Activated CD8-positive, alpha-beta memory T cell treated with anti-CD3 and anti-CD28 coated beads for 48 hours (primary cell): Measurements from ENCODE around the gene PHYH.
"Not testable (repeated sequence)": the region's sequence is repeated elsewhere in the genome, so short reads cannot be mapped to it uniquely, and the experiment has no call there.

Experiments
- DNase-seq, 3 experiments: peaks; one replicate each; pipeline ENCODE4 v3.0.0-alpha.2; 2020; ENCODE audit warnings: low read depth in 2 of 3, low spot score in 2 of 3

The PHYH gene

GRCh38 chr10:13276146-13276545, 23.7 kb downstream of the PHYH start:
- not testable (repeated sequence) for DNase-seq

DNA sequence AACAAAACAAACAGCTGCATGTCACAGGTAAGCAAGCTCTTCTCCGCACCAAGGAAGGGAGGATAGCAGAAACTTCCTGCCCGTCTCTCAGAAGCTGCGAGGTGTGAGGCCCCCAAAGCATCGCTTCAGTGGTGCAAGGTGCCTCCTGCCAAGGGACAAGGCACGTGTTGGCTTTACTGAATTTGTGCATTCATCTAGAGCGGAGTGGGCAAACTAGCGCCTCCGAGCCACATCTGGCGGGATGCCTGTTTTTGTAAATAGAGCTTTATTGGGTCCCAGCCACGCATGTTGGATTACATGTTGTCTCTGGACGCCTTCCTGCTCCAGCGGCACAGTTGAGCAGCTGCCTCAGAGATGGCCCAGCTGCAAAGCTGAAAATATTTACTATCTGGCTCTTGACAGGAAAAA, 27.7 kb downstream of the PHYH start:
- no peak for DNase-seq

DNA sequence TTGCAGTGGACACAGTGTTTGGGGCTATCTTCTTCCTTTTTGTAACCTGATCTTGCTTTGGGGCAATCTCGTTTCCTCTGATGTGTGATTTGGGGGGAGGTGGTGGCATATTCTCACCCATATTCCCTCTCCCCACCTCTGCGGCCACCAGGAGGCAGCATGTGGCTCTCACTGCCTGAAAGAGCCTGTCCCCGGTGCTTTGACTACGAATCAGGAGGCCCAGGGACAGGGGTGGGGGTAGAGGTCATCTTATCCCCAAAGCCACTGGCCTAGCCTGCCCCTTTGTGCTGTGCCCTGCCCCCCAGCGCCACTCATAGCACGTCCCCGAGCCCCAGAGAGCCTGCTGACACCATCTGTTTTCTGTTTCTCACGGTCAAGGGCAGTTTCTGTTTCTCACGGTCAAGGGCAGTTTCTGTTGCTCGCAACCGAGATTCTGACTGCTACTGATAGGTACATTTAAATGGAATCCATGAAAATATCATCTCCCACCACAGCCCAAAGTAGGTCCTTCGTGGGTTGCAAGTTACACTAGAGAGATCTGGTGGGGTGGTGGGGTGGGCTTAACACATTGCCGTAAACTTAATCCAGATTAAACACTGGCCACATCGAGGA, 28.2 kb downstream of the PHYH start:
- peak in 2 of 3 experiments; percentile 3 to 12 for DNase-seq

DNA sequence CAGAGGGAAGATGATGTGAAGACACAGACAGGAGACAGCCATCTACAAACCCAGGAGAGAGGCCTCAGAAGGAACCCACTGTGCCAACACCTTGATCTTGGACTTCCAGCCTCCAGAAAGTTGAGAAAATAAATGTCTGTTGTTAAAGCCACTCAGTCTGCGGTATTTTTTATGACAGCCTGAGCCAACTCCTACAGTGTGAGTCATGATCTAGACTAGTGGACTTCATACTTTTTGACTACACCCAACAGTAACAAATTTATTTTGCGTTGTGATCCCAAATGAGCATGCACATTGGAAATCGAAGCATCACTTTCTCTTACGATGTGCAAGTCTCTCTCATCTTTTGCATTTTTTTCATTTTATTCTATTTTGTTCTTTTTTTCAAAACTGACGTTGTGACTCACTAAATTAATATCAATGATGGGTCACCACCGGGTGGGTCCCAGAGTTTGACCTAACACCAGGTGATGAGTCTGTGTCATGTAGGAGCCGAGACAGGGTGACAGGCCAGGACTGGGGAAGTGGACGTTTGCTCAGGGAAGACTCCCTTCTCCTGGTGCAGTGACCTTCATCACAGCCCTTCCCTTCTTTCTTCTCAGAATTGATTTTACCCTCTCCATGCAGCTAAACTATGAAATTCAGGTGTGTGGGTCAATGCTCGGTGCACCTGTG, 28.9 kb downstream of the PHYH start:
- no peak for DNase-seq

GRCh38 chr10:13268841-13269240, 31.0 kb downstream of the PHYH start:
- no peak for DNase-seq

DNA sequence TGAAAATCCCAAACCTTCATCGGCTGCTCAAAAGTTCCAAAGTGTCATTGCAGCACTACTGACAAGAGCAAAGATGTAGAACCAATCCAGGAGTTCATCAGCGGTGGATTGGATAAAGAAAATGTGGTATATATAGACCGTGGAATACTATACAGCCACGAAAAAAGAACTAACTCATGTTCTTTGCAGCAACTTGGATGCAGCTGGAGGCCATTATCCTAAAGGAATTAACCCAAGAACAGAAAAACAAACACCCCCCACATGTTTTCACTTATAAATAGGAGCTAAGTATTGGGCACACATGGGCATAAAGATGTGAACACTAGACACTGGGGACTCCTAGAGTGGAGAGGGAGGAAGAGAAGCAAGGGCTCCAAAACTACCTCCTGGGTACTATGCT, 31.6 kb downstream of the PHYH start:
- no peak for DNase-seq

- DNase-seq: no peak
Measured at GRCh38 chr10:13263591-13263990, 36.3 kb downstream of the PHYH start.

- DNase-seq: no peak
Measured at GRCh38 chr10:13262433-13262832, 37.4 kb downstream of the PHYH start.

DNA sequence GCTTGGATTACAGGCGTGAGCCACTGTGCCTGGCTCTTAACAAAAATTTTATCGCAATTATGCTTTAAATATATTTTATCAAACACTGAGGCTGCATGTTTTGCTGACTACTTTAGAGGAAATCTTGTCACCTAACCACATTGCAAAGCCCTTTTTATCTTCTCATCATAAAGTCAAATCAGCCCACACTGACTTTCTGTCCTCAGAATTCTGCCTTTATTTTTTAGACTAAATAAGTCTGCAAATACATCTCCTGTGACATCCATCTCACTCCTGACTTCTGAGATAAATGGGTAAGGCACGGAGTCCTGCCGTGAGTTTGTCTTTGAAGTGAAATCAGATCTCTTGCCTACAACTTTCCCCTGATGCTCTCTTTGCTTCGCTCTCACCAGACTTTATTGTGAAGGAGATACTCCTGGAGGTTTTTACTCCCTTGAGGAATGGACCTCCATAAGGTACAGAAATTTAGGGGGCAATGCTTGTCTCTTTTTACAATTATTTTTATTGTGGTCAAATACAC, 42.2 kb downstream of the PHYH start:
- DNase-seq: no peak

- DNase-seq: no peak
Measured at GRCh38 chr10:13256627-13257026, 43.2 kb downstream of the PHYH start.

DNA sequence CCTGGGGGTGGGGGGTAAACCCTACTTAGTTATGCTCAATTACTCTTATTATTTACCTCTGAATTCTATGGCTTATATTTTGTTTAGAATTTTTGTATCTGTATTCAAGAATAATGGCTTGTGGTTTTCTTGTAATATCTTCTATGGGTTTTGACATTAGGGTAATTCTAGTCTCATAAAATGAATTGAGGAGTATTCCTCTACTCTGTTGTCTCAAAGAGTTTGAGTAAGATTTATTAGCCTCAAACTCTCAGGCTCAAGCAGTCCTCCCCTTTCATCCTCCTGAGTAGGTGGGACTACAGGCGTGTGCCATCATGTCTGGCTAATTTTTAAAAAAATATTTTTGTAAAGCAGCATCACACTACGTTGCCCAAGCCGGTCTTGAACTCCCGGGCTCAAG, 46.1 kb downstream of the PHYH start:
- no peak for DNase-seq

DNA sequence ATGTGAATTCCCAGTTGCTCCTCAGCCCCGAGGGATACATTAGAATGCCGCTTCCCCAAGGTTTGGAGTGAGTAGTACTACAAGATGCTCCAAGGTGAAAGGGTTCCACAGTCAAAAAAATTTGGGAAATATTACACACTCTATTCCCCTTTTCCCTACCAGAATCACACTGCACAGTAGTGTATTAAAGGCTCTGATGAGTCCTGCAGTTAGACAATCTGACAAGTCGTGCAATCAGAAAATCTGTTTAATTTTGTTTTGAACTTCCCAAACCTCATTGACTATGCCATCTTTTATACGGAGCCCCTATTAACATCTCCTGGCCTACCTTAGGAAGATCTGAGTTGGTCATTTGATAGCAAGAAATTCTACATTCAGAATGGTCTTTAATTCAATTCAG, 52.1 kb downstream of the PHYH start:
- DNase-seq: no peak

- DNase-seq: no peak
Measured at GRCh38 chr10:13247246-13247645, 52.6 kb downstream of the PHYH start.

DNA sequence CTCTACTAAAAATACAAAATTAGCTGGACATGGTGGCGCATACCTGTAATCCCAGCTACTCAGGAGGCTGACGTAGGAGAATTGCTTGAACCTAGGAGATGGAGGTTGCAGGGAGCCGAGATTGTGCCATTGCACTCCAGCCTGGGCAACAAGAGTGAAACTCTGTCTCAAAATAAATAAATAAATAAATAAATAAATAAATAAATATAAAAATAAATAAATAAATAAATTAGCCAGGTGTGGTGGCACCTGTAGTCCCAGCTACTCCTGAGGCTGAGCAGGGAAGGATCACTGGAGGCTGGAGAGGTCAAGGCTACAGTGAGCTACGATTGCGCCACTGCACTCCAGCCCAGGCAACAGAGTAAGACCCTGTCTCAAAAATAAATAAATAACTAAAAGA, 57.6 kb downstream of the PHYH start:
- DNase-seq: not testable (repeated sequence)

DNA sequence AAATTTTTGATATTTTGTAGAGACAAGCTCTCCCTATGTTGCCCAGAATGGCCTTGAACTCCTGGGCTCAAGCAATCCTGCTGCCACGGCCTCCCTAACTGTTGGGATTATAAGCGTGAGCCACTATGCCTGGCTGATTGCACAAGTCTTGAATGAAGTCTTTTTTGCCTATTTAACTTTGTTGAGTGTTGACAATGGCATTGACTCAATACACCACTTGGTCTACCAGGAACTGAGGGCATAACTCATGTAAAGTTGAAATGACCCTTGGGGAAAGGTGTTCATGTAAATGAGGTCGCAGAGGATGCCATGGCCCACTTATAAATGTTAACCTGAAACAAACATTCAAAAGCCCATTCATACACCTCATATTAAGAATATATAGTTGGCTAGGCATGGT, 58.3 kb downstream of the PHYH start:
- DNase-seq: no peak

- DNase-seq: no peak
Measured at GRCh38 chr10:13239923-13240322, 59.9 kb downstream of the PHYH start.

GRCh38 chr10:13238271-13239077, 61.4 kb downstream of the PHYH start:
- no peak for DNase-seq

GRCh38 chr10:13236638-13237037, 63.2 kb downstream of the PHYH start:
- no peak for DNase-seq

DNA sequence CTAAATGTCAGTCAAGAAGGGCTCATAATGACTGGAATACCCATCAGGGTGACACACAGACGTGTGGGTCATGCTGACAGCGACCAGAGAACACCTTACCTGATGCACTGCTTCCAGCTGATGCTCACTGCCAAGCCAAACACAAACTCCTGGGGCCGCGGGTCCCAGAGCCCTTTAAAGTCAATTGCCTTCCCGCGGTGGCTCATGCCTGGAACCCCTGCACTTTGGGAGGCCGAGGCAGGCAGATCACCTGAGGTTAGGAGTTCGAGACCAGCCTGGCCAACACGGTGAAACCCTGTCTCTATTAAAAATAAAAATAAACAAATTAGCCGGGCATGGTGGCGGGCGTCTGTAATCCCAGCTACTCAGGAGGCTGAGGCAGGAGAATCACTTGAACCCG, 65.1 kb downstream of the PHYH start:
- not testable (repeated sequence) for DNase-seq

- DNase-seq: no peak
Measured at GRCh38 chr10:13234172-13234571, 65.7 kb downstream of the PHYH start, which contains the start of gene UCMA. Gene UCMA (minus strand): TSS chr10:13234374. CDS start chr10:13234258, 116 bp downstream.

DNA sequence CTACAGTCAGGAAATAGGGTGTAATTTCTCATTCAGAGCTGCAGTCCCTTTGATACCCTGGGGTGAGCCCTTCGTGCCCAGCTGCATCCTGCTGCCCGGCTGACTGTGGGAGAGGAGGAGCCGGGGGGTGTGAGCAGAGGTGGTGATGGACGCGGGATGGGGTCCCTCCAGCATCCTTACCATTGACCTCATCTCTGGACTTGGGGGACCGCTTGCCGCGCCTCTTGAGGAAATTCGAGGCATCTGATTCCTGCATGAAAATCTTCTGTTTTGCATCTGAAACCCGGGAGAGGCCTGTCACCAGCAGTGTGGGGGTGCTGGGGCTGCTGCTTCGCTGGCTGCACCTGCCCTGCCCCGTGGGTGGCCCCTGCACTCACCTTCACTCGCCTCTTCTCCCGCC, 66.5 kb downstream of the PHYH start:
- no peak for DNase-seq

GRCh38 chr10:13231808-13232207, 68.1 kb downstream of the PHYH start:
- no peak for DNase-seq
